Right atrium auricular region (tissue), 2 donors: ENCODE measurements around the gene STAMBP. TPM values are rescaled to one million over a fixed set of nuclear protein-coding genes. Genes with fewer than 3 reads are reported as not detected.
A peak's percentile ranks its signal among the peaks of the same experiment; 100 is the strongest.

ENCODE experiments used
- DNase-seq: peaks from one replicate; pipeline ENCODE4 v3.0.0-alpha.2; 2019; ENCODE audit warnings: low spot score
- H3K27ac ChIP-seq, 2 donors: fragments of 200-600 bp; sonication (generic); 1 replicate in 1 of 2; 2 replicates in 1 of 2; pipeline ENCODE4 v1.5.1; 2016 to 2019
- H3K27me3 ChIP-seq, 2 donors: fragments of 200-600 bp; sonication (generic); one replicate each; pipeline versions ENCODE4 v1.5.1 to v1.6.0; 2017 to 2019
- H3K36me3 ChIP-seq: fragments of 200-600 bp; sonication (generic); one replicate; pipeline ENCODE4 v1.5.1; 2016
- H3K4me1 ChIP-seq, 2 donors: fragments of 200-600 bp; sonication (generic); one replicate each; pipeline versions ENCODE4 v1.5.1 to v1.6.0; 2017 to 2019
- H3K4me3 ChIP-seq, 2 donors: fragments of 200-600 bp; sonication (generic); 1 replicate in 1 of 2; 2 replicates in 1 of 2; pipeline ENCODE4 v1.5.1; 2017 to 2019; ENCODE audit warnings: mild to moderate bottlenecking in 1 of 2, moderate library complexity in 1 of 2
- H3K9me3 ChIP-seq, 2 donors: fragments of 200-600 bp; sonication (generic); one replicate each; pipeline ENCODE4 v1.5.1; 2019
- total RNA-seq, 2 donors: library from RNA; depleted of rRNA; stranded (reverse); fragments of >200 nt; gene quantifications; one replicate each; pipeline ENCODE4 v1.1.0, GENCODE V29; 2016
- TF ChIP-seq, protein P1 (sequence below), 2 donors: fragments of 200-600 bp; sonication (generic); IDR thresholded peaks; one replicate each; pipeline ENCODE4 v1.5.1; 2019; ENCODE audit warnings: antibody characterized with exemption in 2 of 2

STAMBP gene
- total RNA-seq, 2 donors from 2014 or later: 23.3 to 37.3 TPM

- no peak overlapping the region for H3K4me3 ChIP-seq
- H3K9me3 ChIP-seq: no peaks in the 10 kb centered on the region
- H3K36me3 ChIP-seq: peaks cover 5% of the 10 kb centered on the region
- no peak for DNase-seq
- TF ChIP-seq, protein P1, sequence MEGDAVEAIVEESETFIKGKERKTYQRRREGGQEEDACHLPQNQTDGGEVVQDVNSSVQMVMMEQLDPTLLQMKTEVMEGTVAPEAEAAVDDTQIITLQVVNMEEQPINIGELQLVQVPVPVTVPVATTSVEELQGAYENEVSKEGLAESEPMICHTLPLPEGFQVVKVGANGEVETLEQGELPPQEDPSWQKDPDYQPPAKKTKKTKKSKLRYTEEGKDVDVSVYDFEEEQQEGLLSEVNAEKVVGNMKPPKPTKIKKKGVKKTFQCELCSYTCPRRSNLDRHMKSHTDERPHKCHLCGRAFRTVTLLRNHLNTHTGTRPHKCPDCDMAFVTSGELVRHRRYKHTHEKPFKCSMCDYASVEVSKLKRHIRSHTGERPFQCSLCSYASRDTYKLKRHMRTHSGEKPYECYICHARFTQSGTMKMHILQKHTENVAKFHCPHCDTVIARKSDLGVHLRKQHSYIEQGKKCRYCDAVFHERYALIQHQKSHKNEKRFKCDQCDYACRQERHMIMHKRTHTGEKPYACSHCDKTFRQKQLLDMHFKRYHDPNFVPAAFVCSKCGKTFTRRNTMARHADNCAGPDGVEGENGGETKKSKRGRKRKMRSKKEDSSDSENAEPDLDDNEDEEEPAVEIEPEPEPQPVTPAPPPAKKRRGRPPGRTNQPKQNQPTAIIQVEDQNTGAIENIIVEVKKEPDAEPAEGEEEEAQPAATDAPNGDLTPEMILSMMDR (IDR thresholded peaks at IDR 0.05): no peak
- peak overlapping the region in 1 of 2 donors; percentile 37 for H3K27ac ChIP-seq
- no peaks in the 10 kb centered on the region for H3K27me3 ChIP-seq
- H3K4me1 ChIP-seq: peaks cover 0 to 12% of the 10 kb centered on the region in 2 donors
Observed at GRCh38 chr2:73838889-73839534, 10.3 kb downstream of the STAMBP start.

GRCh38 chr2:73839653-73840411 lies 11.1 kb downstream of the STAMBP start:
- no peaks in the 10 kb centered on the region for H3K27me3 ChIP-seq
- DNase-seq: no peak
- H3K36me3 ChIP-seq: peaks cover 13% of the 10 kb centered on the region
- TF ChIP-seq, protein P1 (IDR thresholded peaks at IDR 0.05): no peak
- H3K4me3 ChIP-seq: no peak overlapping the region
- H3K4me1 ChIP-seq: peaks cover 0 to 12% of the 10 kb centered on the region in 2 donors
- H3K27ac ChIP-seq: peak overlapping the region in 1 of 2 donors; percentile 37
- no peaks in the 10 kb centered on the region for H3K9me3 ChIP-seq

GRCh38 chr2:73841912-73842738 lies 13.4 kb downstream of the STAMBP start:
- peaks cover 32% of the 10 kb centered on the region for H3K36me3 ChIP-seq
- H3K9me3 ChIP-seq: no peaks in the 10 kb centered on the region
- no peak overlapping the region for H3K27ac ChIP-seq

GRCh38 chr2:73842739-73843019 lies 13.9 kb downstream of the STAMBP start:
- Histone ChIP-seq H3K36me3 (peaks cover 38% of the 10 kb centered on the region), H3K27me3 (no peaks in the 10 kb centered on the region), H3K4me1 (peaks cover 0 to 12% of the 10 kb centered on the region in 2 donors), H3K9me3 (no peaks in the 10 kb centered on the region), H3K4me3 (no peak overlapping the region), H3K27ac (no peak overlapping the region)
- TF ChIP-seq, protein P1 (IDR thresholded peaks at IDR 0.05): no peak
- DNase-seq: no peak

More at GRCh38 chr2:73841912-73842738, 13.4 kb downstream of the STAMBP start:
- Histone ChIP-seq H3K27me3 (no peaks in the 10 kb centered on the region), H3K4me3 (no peak overlapping the region), H3K4me1 (peaks cover 0 to 12% of the 10 kb centered on the region in 2 donors)
- TF ChIP-seq, protein P1 (IDR thresholded peaks at IDR 0.05): no peak
- no peak for DNase-seq

DNA sequence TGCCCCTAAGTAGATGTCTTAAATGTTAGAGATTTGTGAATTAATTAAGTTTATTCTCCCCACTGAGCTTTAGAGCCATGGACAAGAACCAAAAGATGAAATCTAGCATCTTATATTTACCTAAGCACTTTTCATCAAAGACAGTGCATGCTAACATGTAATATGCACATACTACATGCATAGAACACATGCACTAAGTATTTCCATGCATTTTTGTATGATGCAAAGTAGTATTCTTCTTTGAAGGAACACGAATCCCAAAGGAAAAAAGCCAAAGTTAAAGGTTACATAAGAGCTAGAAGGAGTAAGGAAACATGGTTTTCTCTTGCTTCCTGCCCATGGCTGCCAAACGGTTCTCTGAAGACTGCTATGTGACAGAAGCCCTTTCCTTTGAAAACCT lies 15.3 kb downstream of the STAMBP start:
- Histone ChIP-seq H3K4me3 (no peak overlapping the region), H3K4me1 (peaks cover 0 to 5% of the 10 kb centered on the region in 2 donors), H3K36me3 (peaks cover 50% of the 10 kb centered on the region), H3K27me3 (no peaks in the 10 kb centered on the region), H3K27ac (no peak overlapping the region), H3K9me3 (no peaks in the 10 kb centered on the region)
- DNase-seq: no peak
- TF ChIP-seq, protein P1 (IDR thresholded peaks at IDR 0.05): no peak
